WI38 (cell line): Measurements from ENCODE around the gene MYF6.

Source experiments
- H3K4me3 ChIP-seq: 2 replicates; pipeline ENCODE4 v1.5.1; 2011; ENCODE audit warnings: low read depth, mild to moderate bottlenecking, control low read depth, low read length
- TF ChIP-seq, protein P1 (sequence below): IDR thresholded peaks from 2 replicates; pipeline ENCODE4 v1.5.1; 2012; ENCODE audit warnings: low read depth, mild to moderate bottlenecking, control low read depth, low read length

MYF6 gene

DNA sequence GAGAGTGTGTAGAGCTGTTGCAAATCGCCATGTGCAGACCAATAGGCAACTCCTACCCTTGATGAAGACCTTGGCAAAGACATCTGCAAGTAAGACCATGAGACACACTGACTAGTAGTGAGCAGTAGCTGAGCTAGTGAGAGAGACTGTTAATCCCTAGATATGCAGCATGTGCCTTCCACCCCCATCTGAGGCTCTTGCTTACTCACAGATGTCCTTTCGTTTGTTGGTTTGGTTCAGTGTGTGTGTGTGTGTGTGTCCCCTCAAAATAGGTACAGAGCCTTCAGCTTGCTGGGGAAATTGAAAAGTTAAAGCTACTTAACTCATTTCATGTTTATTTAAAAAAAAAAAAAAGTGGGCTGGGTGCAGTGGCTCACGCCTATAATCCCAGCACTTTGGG lies 46.8 kb downstream of the MYF6 start:
- H3K4me3 ChIP-seq = no peak overlapping the region
- TF ChIP-seq, protein P1, sequence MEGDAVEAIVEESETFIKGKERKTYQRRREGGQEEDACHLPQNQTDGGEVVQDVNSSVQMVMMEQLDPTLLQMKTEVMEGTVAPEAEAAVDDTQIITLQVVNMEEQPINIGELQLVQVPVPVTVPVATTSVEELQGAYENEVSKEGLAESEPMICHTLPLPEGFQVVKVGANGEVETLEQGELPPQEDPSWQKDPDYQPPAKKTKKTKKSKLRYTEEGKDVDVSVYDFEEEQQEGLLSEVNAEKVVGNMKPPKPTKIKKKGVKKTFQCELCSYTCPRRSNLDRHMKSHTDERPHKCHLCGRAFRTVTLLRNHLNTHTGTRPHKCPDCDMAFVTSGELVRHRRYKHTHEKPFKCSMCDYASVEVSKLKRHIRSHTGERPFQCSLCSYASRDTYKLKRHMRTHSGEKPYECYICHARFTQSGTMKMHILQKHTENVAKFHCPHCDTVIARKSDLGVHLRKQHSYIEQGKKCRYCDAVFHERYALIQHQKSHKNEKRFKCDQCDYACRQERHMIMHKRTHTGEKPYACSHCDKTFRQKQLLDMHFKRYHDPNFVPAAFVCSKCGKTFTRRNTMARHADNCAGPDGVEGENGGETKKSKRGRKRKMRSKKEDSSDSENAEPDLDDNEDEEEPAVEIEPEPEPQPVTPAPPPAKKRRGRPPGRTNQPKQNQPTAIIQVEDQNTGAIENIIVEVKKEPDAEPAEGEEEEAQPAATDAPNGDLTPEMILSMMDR = no peak

DNA sequence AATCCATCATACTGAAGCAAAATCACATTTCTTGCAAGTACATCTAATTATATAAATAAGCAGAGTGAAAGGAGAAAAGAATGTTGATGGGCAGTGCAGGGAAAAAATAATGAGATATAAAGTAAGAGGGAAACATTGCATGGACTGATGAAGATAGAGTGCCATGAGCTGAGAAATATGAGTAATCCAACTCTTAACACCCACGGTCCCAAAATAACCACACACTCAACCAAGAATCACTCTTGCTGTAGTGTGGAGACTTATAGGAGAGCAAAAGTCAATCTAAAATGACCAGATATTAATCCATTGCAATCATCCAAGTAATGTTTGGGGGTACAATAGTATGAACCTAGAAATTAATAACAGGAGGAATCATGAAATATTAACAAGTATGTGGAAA lies 49.4 kb downstream of the MYF6 start:
- TF ChIP-seq, protein P1 = no peak
- no peak overlapping the region for H3K4me3 ChIP-seq
